HG03442 (cell line): ENCODE results near the gene GGN.
"Not testable (repeated sequence)": the region's sequence is repeated elsewhere in the genome, so short reads cannot be mapped to it uniquely, and the experiment has no call there.

Source experiments
- ATAC-seq: cut with Tn5 transposase; IDR thresholded peaks from one replicate; pipeline ENCODE4 v1.9.1; 2021; ENCODE audit warnings: mild to moderate bottlenecking, moderate library complexity; ENCODE audit not compliant: unreplicated experiment

Gene GGN

GRCh38 chr19:38412491-38412890 is 24.7 kb upstream of the GGN start:
- ATAC-seq: no peak

GRCh38 chr19:38411898-38412297 is 24.1 kb upstream of the GGN start:
- not testable (repeated sequence) for ATAC-seq

- ATAC-seq: no peak
These were observed 23.3 kb upstream of the GGN start for GRCh38 chr19:38411041-38411712.

GRCh38 chr19:38410407-38410806 is 22.6 kb upstream of the GGN start:
- ATAC-seq: not testable (repeated sequence)

- no peak for ATAC-seq
These were observed 21.8 kb upstream of the GGN start for GRCh38 chr19:38409631-38410133.

- no peak for ATAC-seq
These were observed 17.4 kb upstream of the GGN start for GRCh38 chr19:38405276-38405675.

- no peak for ATAC-seq
These were observed 17.0 kb upstream of the GGN start for GRCh38 chr19:38404858-38405257.

- peak; percentile 88 for ATAC-seq
These were observed 15.3 kb upstream of the GGN start, which contains the start of gene FAM98C for GRCh38 chr19:38402967-38403674. TSS of gene FAM98C (plus strand) at chr19:38403093. CDS start at chr19:38403154, 61 bp downstream.

- no peak for ATAC-seq
These were observed 14.8 kb upstream of the GGN start for GRCh38 chr19:38402623-38402966.

- no peak for ATAC-seq
These were observed 13.3 kb upstream of the GGN start for GRCh38 chr19:38401148-38401547.

- ATAC-seq: no peak
These were observed 12.5 kb upstream of the GGN start for GRCh38 chr19:38400361-38400760.

GRCh38 chr19:38399537-38399936 is 11.7 kb upstream of the GGN start:
- no peak for ATAC-seq

GRCh38 chr19:38399081-38399480 is 11.2 kb upstream of the GGN start:
- no peak for ATAC-seq

GRCh38 chr19:38395381-38396114 is 7.7 kb upstream of the GGN start:
- no peak for ATAC-seq

- no peak for ATAC-seq
These were observed 6.7 kb upstream of the GGN start for GRCh38 chr19:38394488-38394887.

- no peak for ATAC-seq
These were observed 5.0 kb upstream of the GGN start for GRCh38 chr19:38392707-38393308.

GRCh38 chr19:38391911-38392464 is 4.2 kb upstream of the GGN start:
- ATAC-seq: no peak

GRCh38 chr19:38389957-38390924 is 2.4 kb upstream of the GGN start:
- ATAC-seq: no peak

GRCh38 chr19:38389101-38389925 is 1.5 kb upstream of the GGN start:
- ATAC-seq: no peak
